Osteoblast (primary cell): ENCODE measurements around the gene ABHD8. TPM values are rescaled to one million over a fixed set of nuclear protein-coding genes. Genes with fewer than 3 reads are reported as not detected.

Experiments used
- DNase-seq: peaks from one replicate; pipeline ENCODE4 v3.0.0; 2011; ENCODE audit warnings: low spot score, mixed read lengths; ENCODE audit not compliant: insufficient read length; ENCODE audit errors: missing footprints
- H2AFZ ChIP-seq: 2 replicates; pipeline ENCODE4 v1.6.0; 2011; ENCODE audit warnings: mild to moderate bottlenecking, low read length
- H3K27ac ChIP-seq: 2 replicates; pipeline ENCODE4 v1.5.1; 2011; ENCODE audit warnings: mild to moderate bottlenecking, low read depth, low read length, moderate library complexity
- H3K27me3 ChIP-seq: 2 replicates; pipeline ENCODE4 v1.6.0; 2012; ENCODE audit warnings: mild to moderate bottlenecking, control low read depth, inconsistent platforms, low read length, moderate library complexity; ENCODE audit not compliant: insufficient read depth
- H3K36me3 ChIP-seq: 2 replicates; pipeline ENCODE4 v1.5.1; 2011; ENCODE audit warnings: mild to moderate bottlenecking, low read length, control low read depth, moderate library complexity; ENCODE audit not compliant: insufficient read depth
- H3K4me1 ChIP-seq: 2 replicates; pipeline ENCODE4 v1.5.1; 2011; ENCODE audit warnings: mild to moderate bottlenecking, low read length, control low read depth, moderate library complexity; ENCODE audit not compliant: insufficient read depth
- H3K4me2 ChIP-seq: 2 replicates; pipeline ENCODE4 v1.6.0; 2011; ENCODE audit warnings: mild to moderate bottlenecking, low read length; ENCODE audit not compliant: insufficient read depth
- H3K4me3 ChIP-seq: fragments of 200-600 bp; sonication (generic); 3 replicates; pipeline ENCODE4 v1.5.1; 2012; ENCODE audit warnings: mild to moderate bottlenecking, low read length, inconsistent platforms; ENCODE audit not compliant: insufficient read depth
- H3K79me2 ChIP-seq: 2 replicates; pipeline ENCODE4 v1.6.0; 2012; ENCODE audit warnings: mild to moderate bottlenecking, low read length, control low read depth, inconsistent platforms; ENCODE audit not compliant: insufficient read depth
- H3K9me3 ChIP-seq: 2 replicates; pipeline ENCODE4 v1.5.1; 2011; ENCODE audit warnings: low read depth, low read length, control low read depth
- H4K20me1 ChIP-seq: 2 replicates; pipeline ENCODE4 v1.6.0; 2012; ENCODE audit warnings: mild to moderate bottlenecking, low read length, control low read depth; ENCODE audit not compliant: insufficient read depth
- total RNA-seq: library from RNA; depleted of rRNA; stranded (reverse); fragments of >200 nt; gene quantifications from 2 replicates; pipeline ENCODE4 v1.2.3, GENCODE V29; 2012
- TF ChIP-seq, protein P1 (sequence below): IDR thresholded peaks from 2 replicates; pipeline ENCODE4 v1.5.1; 2011; ENCODE audit warnings: mild to moderate bottlenecking, low read depth, low read length, moderate library complexity; ENCODE audit errors: extremely low read depth

ABHD8 gene
- total RNA-seq, 1 donor, result 14.8 TPM

DNA sequence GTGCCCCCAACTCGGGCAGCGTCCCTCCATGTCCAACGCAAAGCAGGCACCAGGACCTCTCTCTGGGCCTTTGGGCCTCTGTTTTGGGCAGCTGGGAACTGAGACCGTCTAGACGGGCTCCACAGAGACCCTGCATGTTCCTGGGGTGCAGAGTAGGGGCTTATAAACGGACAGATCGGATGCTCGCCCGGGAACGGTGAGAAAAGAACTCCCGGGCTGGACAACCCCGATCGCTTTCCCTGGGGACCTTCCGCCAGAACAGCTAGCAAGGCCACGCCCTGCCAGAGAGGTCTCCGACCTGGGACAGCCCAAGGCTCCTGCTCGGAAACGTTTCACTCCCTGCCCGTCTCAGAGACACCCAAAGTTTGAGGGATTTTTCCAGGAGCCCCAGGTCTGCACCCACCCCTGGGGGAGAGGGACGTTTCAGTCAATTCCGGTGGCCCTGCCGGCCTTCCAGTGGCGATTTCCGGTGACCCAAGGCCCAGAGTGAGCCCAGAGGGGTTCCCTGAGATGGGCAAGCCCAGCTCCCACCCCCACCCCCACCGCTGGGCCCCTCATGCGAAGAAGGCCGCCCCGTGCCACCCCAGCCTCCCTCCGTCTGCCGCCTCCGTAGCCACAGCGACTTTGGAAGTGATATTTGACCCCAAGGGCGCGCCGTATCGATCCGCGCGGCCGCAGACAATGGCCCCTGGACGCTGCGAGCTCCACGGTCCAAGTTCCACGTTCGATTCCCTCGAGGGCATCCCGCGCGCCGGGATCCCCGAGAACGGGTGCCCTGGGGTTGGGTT is 59.2 kb downstream of the ABHD8 start:
- H2AFZ ChIP-seq, result peak overlapping the region; percentile 70
- no peaks in the 10 kb centered on the region for H3K9me3 ChIP-seq
- H4K20me1 ChIP-seq, result peaks cover 26% of the 10 kb centered on the region
- peak overlapping the region; percentile 37 for H3K27ac ChIP-seq
- peak; percentile 95 for DNase-seq
- H3K4me2 ChIP-seq, result peak overlapping the region; percentile 92
- peaks cover 46% of the 10 kb centered on the region for H3K79me2 ChIP-seq
- peaks cover 30% of the 10 kb centered on the region for H3K4me1 ChIP-seq
- TF ChIP-seq, protein P1, sequence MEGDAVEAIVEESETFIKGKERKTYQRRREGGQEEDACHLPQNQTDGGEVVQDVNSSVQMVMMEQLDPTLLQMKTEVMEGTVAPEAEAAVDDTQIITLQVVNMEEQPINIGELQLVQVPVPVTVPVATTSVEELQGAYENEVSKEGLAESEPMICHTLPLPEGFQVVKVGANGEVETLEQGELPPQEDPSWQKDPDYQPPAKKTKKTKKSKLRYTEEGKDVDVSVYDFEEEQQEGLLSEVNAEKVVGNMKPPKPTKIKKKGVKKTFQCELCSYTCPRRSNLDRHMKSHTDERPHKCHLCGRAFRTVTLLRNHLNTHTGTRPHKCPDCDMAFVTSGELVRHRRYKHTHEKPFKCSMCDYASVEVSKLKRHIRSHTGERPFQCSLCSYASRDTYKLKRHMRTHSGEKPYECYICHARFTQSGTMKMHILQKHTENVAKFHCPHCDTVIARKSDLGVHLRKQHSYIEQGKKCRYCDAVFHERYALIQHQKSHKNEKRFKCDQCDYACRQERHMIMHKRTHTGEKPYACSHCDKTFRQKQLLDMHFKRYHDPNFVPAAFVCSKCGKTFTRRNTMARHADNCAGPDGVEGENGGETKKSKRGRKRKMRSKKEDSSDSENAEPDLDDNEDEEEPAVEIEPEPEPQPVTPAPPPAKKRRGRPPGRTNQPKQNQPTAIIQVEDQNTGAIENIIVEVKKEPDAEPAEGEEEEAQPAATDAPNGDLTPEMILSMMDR, result no peak
- H3K4me3 ChIP-seq, result peak overlapping the region; percentile 91
- no peaks in the 10 kb centered on the region for H3K27me3 ChIP-seq
- peaks cover 2% of the 10 kb centered on the region for H3K36me3 ChIP-seq

DNA sequence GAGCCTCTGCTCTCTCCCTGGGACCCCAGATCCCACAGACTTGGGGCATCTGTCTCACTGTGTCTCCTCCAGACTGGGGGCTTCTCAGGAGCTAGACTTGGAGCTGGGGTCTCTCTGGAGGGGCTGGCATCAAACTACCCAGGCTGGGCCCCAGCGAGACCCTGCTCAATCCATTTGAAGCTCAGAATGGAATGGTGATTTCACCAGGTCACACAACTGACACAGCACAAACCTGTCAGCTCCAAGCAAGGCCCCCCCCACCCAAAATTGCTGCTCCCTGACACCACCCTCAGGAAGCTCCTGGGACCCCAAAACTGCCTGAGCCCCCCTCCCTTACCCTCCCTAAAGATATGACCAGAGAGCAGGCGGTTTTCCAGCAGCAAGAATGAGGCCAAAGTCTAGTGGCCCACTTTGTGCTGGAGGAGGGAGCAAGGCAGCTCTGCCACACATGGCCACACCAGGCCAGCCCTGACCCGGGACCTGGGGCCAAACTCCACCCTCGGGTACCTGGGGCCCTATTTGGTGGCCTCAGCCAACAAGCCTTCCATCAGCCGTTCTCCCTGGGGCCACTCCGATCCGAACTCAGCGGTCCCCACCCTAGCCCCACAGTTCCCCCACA is 59.9 kb downstream of the ABHD8 start:
- Histone ChIP-seq H3K9me3 (no peaks in the 10 kb centered on the region), H3K4me1 (peaks cover 24% of the 10 kb centered on the region), H3K4me2 (peak overlapping the region; percentile 92), H3K27me3 (no peaks in the 10 kb centered on the region), H3K27ac (peak overlapping the region; percentile 37), H3K36me3 (peaks cover 6% of the 10 kb centered on the region), H2AFZ (peak overlapping the region; percentile 70), H3K4me3 (peak overlapping the region; percentile 91), H4K20me1 (peaks cover 26% of the 10 kb centered on the region), H3K79me2 (peaks cover 46% of the 10 kb centered on the region)
- TF ChIP-seq, protein P1, result no peak
- DNase-seq, result peak; percentile 84

DNA sequence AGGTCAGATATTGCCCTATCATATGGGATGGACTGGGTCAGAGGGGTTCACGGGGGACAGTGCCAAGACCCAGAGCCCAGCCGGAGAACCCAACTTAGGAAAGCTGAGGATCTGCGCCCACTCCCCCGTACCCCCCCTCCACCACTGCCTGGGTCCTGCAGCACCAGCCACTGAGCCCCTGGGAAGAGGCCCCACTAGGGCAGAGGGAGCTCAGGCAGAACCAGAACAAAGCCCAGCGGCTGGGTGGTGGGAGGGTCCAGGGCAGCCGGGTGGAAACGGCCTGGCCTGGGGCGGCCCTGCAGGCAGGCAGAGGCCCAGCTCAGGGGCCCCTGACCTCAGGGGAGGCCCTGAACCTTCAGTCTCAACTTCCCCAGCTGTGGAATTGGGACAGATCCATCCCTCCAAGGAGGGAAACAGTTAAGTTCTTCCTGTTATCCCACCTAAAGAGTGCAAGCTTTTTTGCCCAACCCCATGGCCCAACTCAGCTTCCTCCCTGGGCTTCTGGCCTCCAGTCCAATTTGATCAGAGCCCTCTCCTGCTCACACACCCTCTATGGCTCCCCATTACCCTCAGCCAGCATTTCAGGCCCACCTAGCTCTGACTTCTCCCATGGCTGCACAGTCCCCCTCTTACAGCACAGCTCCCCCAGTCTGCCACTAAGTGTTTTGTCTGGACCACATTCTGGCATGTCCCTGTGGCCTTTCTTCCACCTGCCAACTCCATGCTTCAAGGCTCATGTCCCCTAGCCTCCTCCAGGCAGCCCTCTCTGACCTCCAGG is 60.6 kb downstream of the ABHD8 start:
- Histone ChIP-seq H3K27ac (no peak overlapping the region), H3K36me3 (peaks cover 12% of the 10 kb centered on the region), H3K27me3 (no peaks in the 10 kb centered on the region), H2AFZ (no peak overlapping the region), H4K20me1 (peaks cover 28% of the 10 kb centered on the region), H3K4me2 (peak overlapping the region; percentile 24), H3K4me3 (no peak overlapping the region), H3K9me3 (no peaks in the 10 kb centered on the region), H3K79me2 (peaks cover 46% of the 10 kb centered on the region), H3K4me1 (peaks cover 24% of the 10 kb centered on the region)
- TF ChIP-seq, protein P1, result no peak
- DNase-seq, result peak; percentile 89

Other genes starting within 250 kb of the ABHD8 start
- 1.8 and 2.1 TPM in 2 replicates for gene HAUS8, start 228.0 kb downstream of the ABHD8 start, total RNA-seq
- 86.9 and 96.6 TPM in 2 replicates for gene MYO9B, start 227.6 kb downstream of the ABHD8 start, total RNA-seq
- 22.4 and 25.7 TPM in 2 replicates for gene USE1, start 88.1 kb downstream of the ABHD8 start, total RNA-seq
- gene OCEL1, start 77.2 kb downstream of the ABHD8 start, total RNA-seq, result 2.4 and 3.3 TPM in 2 replicates
- gene NR2F6, start 57.5 kb downstream of the ABHD8 start, total RNA-seq, result 29.5 and 32.2 TPM in 2 replicates
- gene USHBP1, start 38.7 kb downstream of the ABHD8 start, total RNA-seq, result not detected in 2 replicates
- 74.8 and 76.7 TPM in 2 replicates for gene BABAM1, start 36.0 kb downstream of the ABHD8 start, total RNA-seq
- gene ANKLE1, start 21.5 kb downstream of the ABHD8 start, total RNA-seq, result not detected in 2 replicates
- gene MRPL34, start 2.4 kb upstream of the ABHD8 start, total RNA-seq, result 21.8 and 40.5 TPM in 2 replicates
- gene DDA1, start 6.1 kb upstream of the ABHD8 start, total RNA-seq, result 8.5 and 11.6 TPM in 2 replicates
- gene ANO8, start 31.4 kb upstream of the ABHD8 start, total RNA-seq, result 5.1 and 7.4 TPM in 2 replicates
- 10.9 and 14.7 TPM in 2 replicates for gene GTPBP3, start 34.1 kb upstream of the ABHD8 start, total RNA-seq
- not detected in 2 replicates for gene PLVAP, start 73.9 kb upstream of the ABHD8 start, total RNA-seq
- gene CCDC194, start 90.8 kb upstream of the ABHD8 start, total RNA-seq, result not detected in 2 replicates
- 10.1 and 13.8 TPM in 2 replicates for gene BST2, start 102.2 kb upstream of the ABHD8 start, total RNA-seq
- gene MVB12A, start 116.6 kb upstream of the ABHD8 start, total RNA-seq, result 41.3 and 50.7 TPM in 2 replicates
- gene TMEM221, start 145.2 kb upstream of the ABHD8 start, total RNA-seq, result not detected in 2 replicates
- gene NXNL1, start 157.5 kb upstream of the ABHD8 start, total RNA-seq, result not detected in 2 replicates
- 47.4 and 64.4 TPM in 2 replicates for gene SLC27A1, start 167.1 kb upstream of the ABHD8 start, total RNA-seq
- 84.6 and 98.1 TPM in 2 replicates for gene PGLS, start 208.2 kb upstream of the ABHD8 start, total RNA-seq